ENCODE results near the gene LRRC49.
"Not testable (repeated sequence)": the region's sequence is repeated elsewhere in the genome, so short reads cannot be mapped to it uniquely, and the experiment has no call there.

The LRRC49 gene

GRCh38 chr15:70923311-70924080, 30.9 kb downstream of the LRRC49 start:
- no peak for DNase-seq (ENCODE audit: low spot score)

GRCh38 chr15:70926914-70927313, 34.3 kb downstream of the LRRC49 start:
- not testable (repeated sequence) for DNase-seq (ENCODE audit: low spot score)

GRCh38 chr15:70931821-70932220, 39.2 kb downstream of the LRRC49 start:
- DNase-seq (ENCODE audit: low spot score): no peak

GRCh38 chr15:70932397-70932796, 39.8 kb downstream of the LRRC49 start:
- DNase-seq (ENCODE audit: low spot score): no peak

DNA sequence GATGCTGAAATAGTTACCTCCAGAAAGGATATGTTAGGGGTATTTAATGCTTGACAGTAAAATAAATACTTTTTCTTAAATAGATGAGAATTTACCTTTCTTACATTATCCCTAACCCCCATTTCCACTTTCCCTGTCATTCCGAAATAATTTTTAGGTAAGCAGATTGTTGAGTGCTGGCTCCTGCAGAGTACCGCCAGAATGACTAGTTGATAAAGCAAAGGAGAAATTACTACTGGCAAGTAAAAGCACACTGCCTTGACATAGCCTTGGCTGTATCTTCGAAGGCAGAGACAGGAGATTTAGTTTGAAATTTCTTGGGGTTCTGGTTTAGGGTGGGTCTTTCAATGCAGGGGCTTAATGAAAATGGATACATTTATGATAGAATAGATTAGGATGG, 40.8 kb downstream of the LRRC49 start:
- no peak for DNase-seq (ENCODE audit: low spot score)

- DNase-seq (ENCODE audit: low spot score): no peak
These were observed 43.0 kb downstream of the LRRC49 start for GRCh38 chr15:70935631-70936030.

GRCh38 chr15:70936326-70936725, 43.7 kb downstream of the LRRC49 start:
- no peak for DNase-seq (ENCODE audit: low spot score)

DNA sequence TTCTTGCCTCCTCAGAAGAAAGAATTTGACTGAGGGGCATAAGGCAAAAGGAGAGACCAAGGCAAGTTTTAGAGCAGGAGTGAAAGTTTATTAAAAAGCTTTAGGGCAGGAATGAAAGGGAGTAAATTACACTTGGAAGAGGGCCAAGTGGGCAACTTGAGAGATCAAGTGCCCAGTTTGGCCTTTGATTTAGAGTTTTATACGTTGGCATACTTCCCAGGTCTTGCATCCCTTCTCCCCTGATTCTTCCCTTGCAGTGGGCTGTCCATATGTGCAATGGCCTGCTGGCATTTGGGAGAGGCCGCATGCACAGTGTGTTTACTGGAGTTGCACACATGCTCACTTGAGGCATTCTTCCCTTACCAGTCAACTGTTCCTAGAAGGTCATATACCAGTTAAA, 50.7 kb downstream of the LRRC49 start:
- DNase-seq (ENCODE audit: low spot score): not testable (repeated sequence)

DNA sequence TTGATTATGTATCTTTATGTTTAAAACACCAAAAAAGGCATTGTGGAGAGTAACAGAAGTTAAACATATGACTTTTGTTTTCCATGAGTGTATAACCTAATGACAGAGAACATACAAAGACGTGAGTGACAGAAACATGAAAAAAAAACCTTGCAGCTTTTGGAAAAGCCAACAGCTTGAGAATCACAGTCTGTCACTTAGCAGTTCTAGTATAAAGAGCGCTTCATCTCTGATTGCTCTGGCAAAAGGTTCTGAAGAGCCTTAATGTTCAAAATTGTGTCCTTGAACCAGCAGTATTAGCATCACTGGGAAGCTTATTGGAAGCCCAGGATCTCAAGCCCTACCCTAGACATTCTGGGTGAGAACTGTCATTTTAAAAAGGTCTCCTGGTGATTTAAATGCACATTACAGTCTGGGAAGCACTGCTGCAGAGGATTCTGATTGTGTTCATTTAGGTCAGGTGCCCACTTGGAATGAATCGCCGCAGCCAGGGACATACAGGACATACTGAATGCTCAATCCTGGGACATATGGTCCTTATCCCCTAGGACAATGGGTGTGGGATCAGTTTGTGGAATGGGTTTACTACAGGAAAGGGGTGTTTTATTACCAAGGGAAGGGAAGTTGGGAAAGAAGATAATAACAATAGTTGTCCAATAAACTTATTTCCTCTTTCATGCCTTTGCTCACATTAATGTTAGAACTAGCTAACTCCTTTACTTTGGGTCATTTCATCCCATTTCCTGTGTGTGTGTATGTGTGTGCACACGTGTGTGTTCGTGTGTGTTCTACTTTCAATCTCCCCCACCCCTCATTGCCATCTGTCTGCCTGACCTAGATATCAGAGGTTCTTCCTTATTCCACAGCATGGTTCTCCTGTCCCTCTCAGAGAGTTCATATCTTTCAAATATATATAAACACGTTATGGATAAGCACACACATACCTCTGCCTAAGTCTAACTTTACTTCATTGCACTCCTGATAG, 55.0 kb downstream of the LRRC49 start:
- no peak for DNase-seq (ENCODE audit: low spot score)

DNA sequence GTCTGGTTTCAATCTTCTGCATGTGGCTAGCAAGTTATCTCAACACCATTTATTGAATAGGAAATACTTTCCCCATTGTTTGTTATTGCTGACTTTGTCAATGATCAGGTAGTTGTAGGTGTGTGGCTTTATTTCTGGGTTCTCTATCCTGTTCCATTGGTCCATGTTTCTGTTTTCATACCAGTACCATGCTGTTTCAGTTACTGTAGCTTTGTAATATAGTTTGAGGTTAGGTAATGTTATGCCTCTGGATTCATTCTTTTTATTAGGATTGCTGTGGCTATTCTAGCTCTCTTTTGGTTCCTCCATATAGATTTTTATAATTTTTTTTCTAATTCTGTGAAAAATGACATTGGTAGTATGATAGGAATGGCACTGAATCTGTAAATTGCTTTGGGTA, 58.3 kb downstream of the LRRC49 start:
- no peak for DNase-seq (ENCODE audit: low spot score)

DNA sequence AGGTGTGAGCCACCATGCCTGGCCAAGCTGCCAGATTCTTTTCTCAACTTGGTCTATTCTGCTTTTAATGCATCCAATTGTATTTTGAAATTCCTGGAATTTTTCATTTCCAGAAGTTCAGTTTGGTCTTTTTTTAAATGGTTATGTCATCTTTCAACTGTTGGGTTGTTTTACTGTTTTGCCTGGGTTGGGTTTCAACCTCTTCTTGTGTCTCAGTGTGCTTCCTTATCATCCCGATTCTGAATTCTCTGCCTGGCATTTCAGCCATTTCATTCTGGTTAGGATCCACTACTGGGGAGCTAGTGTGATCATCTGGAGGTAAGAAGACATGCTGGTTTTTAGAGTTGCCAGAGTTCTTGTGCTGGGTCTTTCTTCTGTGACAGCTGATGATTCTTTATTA, 61.5 kb downstream of the LRRC49 start:
- no peak for DNase-seq (ENCODE audit: low spot score)

GRCh38 chr15:70954733-70955132, 62.1 kb downstream of the LRRC49 start:
- DNase-seq (ENCODE audit: low spot score): no peak

DNA sequence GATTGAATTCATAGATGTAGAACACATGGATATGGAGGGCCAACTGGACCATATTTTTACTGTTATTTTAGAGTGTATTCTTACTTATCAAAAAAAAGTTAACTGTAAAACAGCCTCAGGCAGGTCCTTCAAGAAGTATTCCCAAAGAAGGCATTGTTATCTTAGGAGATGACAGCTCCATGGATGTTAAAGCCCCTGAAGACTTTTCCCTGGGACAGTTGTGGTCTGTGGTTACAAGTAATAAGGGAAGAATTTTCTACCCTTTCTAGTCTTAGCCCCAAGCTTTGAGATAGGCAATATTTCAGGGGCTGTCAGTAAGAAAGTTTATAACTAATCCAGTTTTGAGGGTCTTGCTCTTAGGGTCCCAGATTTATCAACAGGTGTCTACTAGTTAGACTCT, 62.5 kb downstream of the LRRC49 start:
- no peak for DNase-seq (ENCODE audit: low spot score)

DNA sequence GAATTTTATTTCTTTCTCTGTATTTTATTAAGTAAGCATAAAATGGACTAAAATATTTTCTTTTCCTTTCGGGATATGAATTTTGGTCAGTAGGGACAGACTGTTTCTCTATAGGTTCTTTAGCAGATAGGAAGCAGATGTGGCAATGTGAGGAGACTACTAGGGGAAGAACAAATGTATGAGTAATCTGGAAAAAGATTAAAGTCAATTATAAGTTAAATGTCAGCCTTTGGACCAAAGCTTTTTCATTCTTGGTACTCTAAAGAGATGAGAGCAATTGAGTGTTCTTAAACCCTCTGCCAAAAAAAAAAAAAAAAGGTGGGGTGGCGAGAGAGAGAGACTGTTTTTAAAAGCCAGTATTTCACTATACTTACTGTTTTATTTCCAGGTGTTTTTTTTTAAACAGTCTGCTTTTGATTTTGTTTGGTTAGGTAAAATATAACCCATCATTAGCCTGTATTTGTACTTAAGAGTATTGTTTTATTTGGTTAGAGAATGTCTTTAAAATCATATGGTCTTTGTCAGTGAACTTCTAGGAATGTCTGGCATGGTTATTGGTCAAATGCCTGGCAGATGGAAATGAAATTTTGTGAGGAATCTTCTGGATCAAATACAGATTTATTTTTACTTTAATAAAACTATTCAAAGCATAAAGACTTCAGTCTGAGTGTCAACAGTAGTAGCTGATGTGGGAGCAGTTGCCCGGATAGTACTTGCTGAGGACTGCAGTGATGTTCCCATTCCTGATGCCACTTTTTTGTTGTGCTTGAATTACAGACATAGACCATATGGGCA, 63.8 kb downstream of the LRRC49 start:
- DNase-seq (ENCODE audit: low spot score): no peak

DNA sequence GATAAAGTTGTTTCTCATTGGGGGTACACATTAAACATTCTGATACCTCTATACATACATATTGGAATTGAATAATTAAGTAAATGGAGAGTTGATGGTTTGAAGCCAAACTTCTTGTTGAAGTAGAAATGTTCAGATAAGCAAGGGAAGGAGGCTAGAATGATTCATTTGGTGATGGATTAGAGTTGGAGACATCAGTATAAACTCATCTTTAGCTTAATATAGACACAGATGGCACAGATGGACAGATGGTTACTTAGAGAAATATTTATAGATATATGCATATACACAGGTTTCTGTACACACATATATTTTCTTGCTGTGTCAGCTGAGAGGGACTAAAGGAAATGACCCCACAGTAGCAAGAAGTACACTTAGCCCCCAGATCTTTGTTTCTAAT, 69.5 kb downstream of the LRRC49 start:
- no peak for DNase-seq (ENCODE audit: low spot score)

- DNase-seq (ENCODE audit: low spot score): no peak
These were observed 70.6 kb downstream of the LRRC49 start for GRCh38 chr15:70963199-70963598.

DNA sequence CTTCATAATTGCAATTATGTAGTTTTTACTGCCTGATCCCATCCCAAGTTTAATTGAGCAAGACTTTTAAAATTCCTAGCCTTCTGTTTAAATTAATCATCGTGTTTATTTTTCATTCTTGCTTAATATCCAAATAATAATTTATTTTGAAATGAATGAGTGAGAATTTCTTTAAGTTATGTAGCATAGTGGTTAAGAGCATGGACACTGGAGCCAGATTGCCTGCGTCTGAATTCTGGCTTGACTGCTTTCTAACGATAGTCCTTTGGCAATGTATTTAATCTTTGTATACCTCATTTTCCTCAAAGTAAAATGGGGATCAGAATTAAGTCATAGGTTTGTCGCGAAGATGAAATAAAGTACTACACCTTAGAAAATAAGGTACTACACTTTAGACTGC, 71.4 kb downstream of the LRRC49 start:
- no peak for DNase-seq (ENCODE audit: low spot score)

DNA sequence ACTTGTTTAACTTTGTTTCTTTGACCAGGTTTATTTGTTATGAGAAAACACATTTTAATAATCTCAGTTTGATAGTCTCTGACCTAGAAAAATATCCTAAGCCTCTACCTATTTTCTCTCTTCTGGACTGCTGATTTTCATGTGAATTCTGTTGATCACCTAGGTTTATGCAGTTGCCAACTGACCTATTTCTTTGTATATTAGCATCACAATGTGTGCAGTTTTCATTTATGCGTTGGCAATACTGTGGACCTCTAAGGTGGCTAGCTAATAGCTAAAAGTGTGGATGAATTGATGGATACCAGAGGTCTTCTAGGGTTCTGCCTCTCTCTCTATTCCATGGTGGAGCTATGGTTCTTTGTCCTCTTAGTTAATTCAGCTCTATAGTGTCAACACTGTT, 72.1 kb downstream of the LRRC49 start:
- no peak for DNase-seq (ENCODE audit: low spot score)

DNA sequence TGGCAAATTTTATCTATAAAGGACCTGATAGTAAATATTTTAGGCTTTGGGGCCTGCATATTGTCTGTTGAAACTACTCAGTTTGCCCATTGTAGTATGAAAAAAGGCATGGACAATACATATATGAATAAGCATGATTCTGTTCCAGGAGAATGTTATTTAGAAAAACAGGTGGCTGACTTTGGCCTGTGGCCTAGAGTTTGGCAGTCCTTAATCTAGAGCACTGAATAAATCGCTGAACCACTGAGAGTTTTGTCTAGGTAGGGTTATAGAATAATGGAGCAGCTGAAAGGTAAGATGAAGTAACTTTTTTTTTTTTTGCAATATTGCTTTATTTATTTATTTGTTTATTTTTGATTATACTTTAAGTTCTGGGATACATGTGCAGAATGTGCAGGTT, 75.0 kb downstream of the LRRC49 start:
- no peak for DNase-seq (ENCODE audit: low spot score)

GRCh38 chr15:70974004-70974832, 81.6 kb downstream of the LRRC49 start:
- DNase-seq (ENCODE audit: low spot score): no peak

DNA sequence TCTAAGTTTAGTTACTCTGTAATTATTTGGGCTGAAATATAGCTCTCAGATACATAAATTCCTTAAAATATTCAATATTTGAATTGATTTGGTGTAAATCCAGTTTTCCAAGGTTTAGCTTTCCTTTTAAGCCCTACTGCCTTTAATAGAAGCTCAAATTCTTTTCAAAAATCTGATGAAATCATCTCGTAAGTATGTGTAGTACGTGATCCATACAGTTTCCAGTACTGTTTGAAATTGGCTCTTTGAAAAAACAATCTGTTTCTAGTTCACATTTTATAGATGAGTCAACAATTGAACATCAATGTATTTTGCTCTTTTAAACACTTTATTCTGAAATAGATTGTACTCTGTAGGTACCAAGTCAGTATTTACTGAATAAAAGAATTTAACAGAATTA, 84.2 kb downstream of the LRRC49 start:
- DNase-seq (ENCODE audit: low spot score): no peak
